Ishikawa (cell line): ENCODE measurements around the gene ZBTB45.

ENCODE experiments used
- CEBPB ChIP-seq: IDR thresholded peaks from 2 replicates; pipeline ENCODE4 v1.6.1; 2012
- CREB1 ChIP-seq: IDR thresholded peaks from 2 replicates; pipeline ENCODE4 v1.6.1; 2012; ENCODE audit warnings: low read depth
- EGR1 ChIP-seq: IDR thresholded peaks from 2 replicates; pipeline ENCODE4 v1.6.1; 2012
- EP300 ChIP-seq: IDR thresholded peaks from 2 replicates; pipeline ENCODE4 v1.6.1; 2012; ENCODE audit warnings: borderline replicate concordance
- FOXM1 ChIP-seq: IDR thresholded peaks from 2 replicates; pipeline ENCODE4 v1.6.1; 2012; ENCODE audit warnings: low read depth, borderline replicate concordance
- MAX ChIP-seq: IDR thresholded peaks from 2 replicates; pipeline ENCODE4 v1.6.1; 2012
- NFIC ChIP-seq: IDR thresholded peaks from 2 replicates; pipeline ENCODE4 v1.6.1; 2012
- RAD21 ChIP-seq: IDR thresholded peaks from 2 replicates; pipeline ENCODE4 v1.6.1; 2012; ENCODE audit warnings: low read depth
- REST ChIP-seq: IDR thresholded peaks from 2 replicates; pipeline ENCODE4 v1.6.1; 2012; ENCODE audit warnings: low read depth, mild to moderate bottlenecking
- TAF1 ChIP-seq: IDR thresholded peaks from 2 replicates; pipeline ENCODE4 v1.6.1; 2012; ENCODE audit warnings: low read depth, mild to moderate bottlenecking
- TCF12 ChIP-seq: IDR thresholded peaks from 2 replicates; pipeline ENCODE4 v1.6.1; 2012; ENCODE audit warnings: low read depth
- TEAD4 ChIP-seq: IDR thresholded peaks from 2 replicates; pipeline ENCODE4 v1.6.1; 2012
- USF1 ChIP-seq: IDR thresholded peaks from 2 replicates; pipeline ENCODE4 v1.6.1; 2012
- YY1 ChIP-seq: IDR thresholded peaks from 2 replicates; pipeline ENCODE4 v1.6.1; 2012; ENCODE audit warnings: low read depth
- ZBTB7A ChIP-seq: IDR thresholded peaks from 2 replicates; pipeline ENCODE4 v1.6.1; 2012; ENCODE audit warnings: low read depth

The ZBTB45 gene

GRCh38 chr19:58515259-58515658 lies 4.4 kb downstream of the ZBTB45 start:
- no peak for TF ChIP-seq FOXM1
- TF ChIP-seq USF1: no peak
- TF ChIP-seq MAX: no peak
- TF ChIP-seq REST: no peak
- TF ChIP-seq ZBTB7A: no peak
- TF ChIP-seq EGR1: no peak
- TF ChIP-seq CEBPB: no peak
- no peak for TF ChIP-seq TAF1
- TF ChIP-seq TCF12: no peak
- TF ChIP-seq YY1: no peak
- no peak for TF ChIP-seq TEAD4
- TF ChIP-seq EP300: no peak
- no peak for TF ChIP-seq RAD21
- no peak for TF ChIP-seq NFIC
- no peak for TF ChIP-seq CREB1

- TF ChIP-seq USF1 (no peak), REST (no peak), CEBPB (no peak), ZBTB7A (no peak), MAX (no peak), TAF1 (no peak), YY1 (no peak), EGR1 (no peak), EP300 (no peak), CREB1 (no peak), FOXM1 (no peak), TEAD4 (no peak), RAD21 (no peak)
Measured at GRCh38 chr19:58514564-58515022, 5.0 kb downstream of the ZBTB45 start.

GRCh38 chr19:58513694-58514563 lies 5.7 kb downstream of the ZBTB45 start:
- TF ChIP-seq YY1: peak; percentile 81
- no peak; the same call in 1 of the 2 replicates for TF ChIP-seq CEBPB
- no peak for TF ChIP-seq TAF1
- 0 out of 2 replicates have a peak, but pooled peaks have one; percentile 40 for TF ChIP-seq EP300
- TF ChIP-seq REST: no peak
- TF ChIP-seq ZBTB7A: 0 out of 2 replicates have a peak, but pooled peaks have one; percentile 18
- peak; percentile 95 for TF ChIP-seq MAX
- no peak for TF ChIP-seq CREB1
- TF ChIP-seq USF1: peak; percentile 57; the same call in 1 of the 2 replicates
- no peak; the same call in 1 of the 2 replicates for TF ChIP-seq NFIC
- peak; percentile 15; the same call in 1 of the 2 replicates for TF ChIP-seq TEAD4
- TF ChIP-seq RAD21: peak; percentile 67; the same call in 1 of the 2 replicates
- TF ChIP-seq FOXM1: no peak
- no peak for TF ChIP-seq TCF12
- peak; percentile 49; the same call in 1 of the 2 replicates for TF ChIP-seq EGR1
